Activated T-cell treated with anti-CD3 and anti-CD28 coated beads, Interleukin-2, amount 50 U/mL, for 24 hours (primary cell): ENCODE results near the gene FOSL2.

Source experiments
- DNase-seq: peaks from one replicate; pipeline ENCODE4 v3.0.0-alpha.2; 2020
- H3K27ac Mint-ChIP-seq: 2 replicates; pipeline ENCODE4 v1.8.0; 2020; ENCODE audit warnings: mild to moderate bottlenecking, mixed read lengths
- H3K27me3 Mint-ChIP-seq: 2 replicates; pipeline ENCODE4 v1.8.0; 2020; ENCODE audit warnings: mixed read lengths
- H3K36me3 Mint-ChIP-seq: 2 replicates; pipeline ENCODE4 v1.8.0; 2020; ENCODE audit warnings: low read depth, mixed read lengths
- H3K4me1 Mint-ChIP-seq: 2 replicates; pipeline ENCODE4 v1.8.0; 2020; ENCODE audit warnings: low read depth, mixed read lengths
- H3K4me3 Mint-ChIP-seq: 2 replicates; pipeline ENCODE4 v1.8.0; 2020; ENCODE audit warnings: mild to moderate bottlenecking, moderate library complexity, mixed read lengths
- H3K9me3 Mint-ChIP-seq: 2 replicates; pipeline ENCODE4 v1.8.0; 2020; ENCODE audit warnings: mixed read lengths

FOSL2 gene

DNA sequence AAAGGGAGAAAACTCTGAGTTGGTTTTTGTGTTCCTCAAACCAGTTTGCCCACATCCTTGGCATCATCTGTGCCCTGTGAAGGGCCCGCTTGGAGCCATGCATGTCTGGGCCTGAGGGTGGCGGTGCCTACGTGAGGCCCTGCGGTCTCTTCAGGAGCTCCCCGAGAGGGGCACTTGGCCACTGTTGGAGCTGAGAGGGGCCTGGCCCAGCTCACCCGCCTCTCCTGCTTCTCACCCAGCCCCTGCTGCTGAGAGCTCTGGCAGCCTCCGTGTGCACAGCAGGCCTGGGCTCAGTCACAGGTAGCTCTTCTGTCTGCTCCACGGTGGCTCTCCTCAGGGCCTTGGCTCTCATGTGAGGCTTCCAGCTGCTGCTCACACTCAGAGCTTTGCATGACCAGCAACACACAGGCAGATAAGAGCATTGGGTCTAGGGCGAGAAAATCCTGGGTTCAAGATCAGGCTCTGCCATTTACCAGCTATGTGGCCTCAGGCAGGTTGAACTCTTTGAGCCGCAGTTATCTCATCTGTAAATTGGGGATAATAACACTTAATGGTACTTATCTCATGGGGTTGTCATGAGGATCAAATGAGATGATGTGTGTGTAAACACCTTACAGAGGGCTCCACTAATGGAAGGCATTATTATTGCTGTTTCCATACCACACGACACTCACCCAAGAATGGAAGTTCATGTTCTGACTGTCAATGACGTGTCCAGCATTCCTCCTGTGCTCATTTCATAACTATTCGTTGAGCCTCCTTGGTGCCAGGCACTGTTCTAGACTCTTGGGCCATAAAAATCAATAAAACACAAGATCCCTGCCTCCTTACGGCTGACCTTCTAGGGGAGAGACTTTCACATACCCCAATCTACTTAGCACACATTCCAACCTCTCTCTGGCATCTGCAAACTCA, 61.6 kb downstream of the FOSL2 start:
- H3K4me1 Mint-ChIP-seq: peaks cover 33% of the 10 kb centered on the region
- H3K9me3 Mint-ChIP-seq: no peaks in the 10 kb centered on the region
- no peaks in the 10 kb centered on the region for H3K27me3 Mint-ChIP-seq
- H3K36me3 Mint-ChIP-seq: no peaks in the 10 kb centered on the region
- no peak overlapping the region for H3K27ac Mint-ChIP-seq
- DNase-seq: peak; percentile 31
- H3K4me3 Mint-ChIP-seq: no peak overlapping the region

DNA sequence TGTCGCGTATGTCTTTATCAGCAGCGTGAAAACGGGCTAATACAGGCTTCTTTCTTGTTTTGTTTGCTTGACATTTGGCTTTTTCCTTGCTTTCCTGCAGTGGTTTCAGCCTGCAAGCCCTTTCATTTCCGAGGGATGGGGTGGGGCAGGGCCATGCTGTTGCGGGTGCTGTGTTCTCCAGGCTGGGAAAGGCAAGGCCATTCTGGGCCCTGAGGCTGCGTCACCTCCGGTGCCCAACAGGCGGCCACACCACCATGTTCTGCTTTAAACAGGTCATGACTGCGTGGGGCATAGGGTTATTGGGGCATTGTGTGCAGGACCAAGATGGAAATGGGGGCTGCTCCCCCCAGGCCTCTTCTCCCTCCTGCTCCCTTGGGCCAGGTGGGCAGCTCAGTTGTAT, 64.6 kb downstream of the FOSL2 start:
- H3K9me3 Mint-ChIP-seq: peaks cover 5% of the 10 kb centered on the region

DNA sequence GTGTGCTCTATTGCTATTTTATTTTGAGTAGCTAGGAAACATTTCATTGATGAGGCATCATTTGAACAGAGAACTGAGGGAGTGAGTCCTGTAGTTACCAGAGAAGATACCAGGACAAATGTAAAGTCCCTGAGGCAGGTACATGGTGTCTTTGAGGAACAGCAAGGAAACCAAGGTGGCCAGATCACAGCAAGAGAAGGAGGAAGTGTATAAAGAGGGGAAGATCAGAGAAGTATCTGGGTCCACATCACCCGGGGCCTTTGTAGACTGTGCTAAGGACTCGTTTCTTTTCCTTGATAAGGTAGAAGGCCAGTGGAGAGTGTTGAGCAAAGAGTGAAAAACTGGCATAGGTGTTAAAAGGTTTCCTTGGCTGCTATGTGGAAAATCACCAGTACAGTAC, 68.4 kb downstream of the FOSL2 start:
- H3K27ac Mint-ChIP-seq: no peak overlapping the region
- no peak overlapping the region for H3K4me3 Mint-ChIP-seq
- H3K4me1 Mint-ChIP-seq: peaks cover 23% of the 10 kb centered on the region
- peaks cover 16% of the 10 kb centered on the region for H3K9me3 Mint-ChIP-seq
- DNase-seq: no peak
- H3K27me3 Mint-ChIP-seq: peaks cover 8% of the 10 kb centered on the region
- peaks cover 2% of the 10 kb centered on the region for H3K36me3 Mint-ChIP-seq

More for the DNA sequence above, 64.6 kb downstream of the FOSL2 start:
- H3K4me3 Mint-ChIP-seq: no peak overlapping the region
- H3K27me3 Mint-ChIP-seq: peaks cover 4% of the 10 kb centered on the region
- peaks cover 2% of the 10 kb centered on the region for H3K36me3 Mint-ChIP-seq
- no peak overlapping the region for H3K27ac Mint-ChIP-seq
- DNase-seq: no peak
- H3K4me1 Mint-ChIP-seq: peaks cover 5% of the 10 kb centered on the region

DNA sequence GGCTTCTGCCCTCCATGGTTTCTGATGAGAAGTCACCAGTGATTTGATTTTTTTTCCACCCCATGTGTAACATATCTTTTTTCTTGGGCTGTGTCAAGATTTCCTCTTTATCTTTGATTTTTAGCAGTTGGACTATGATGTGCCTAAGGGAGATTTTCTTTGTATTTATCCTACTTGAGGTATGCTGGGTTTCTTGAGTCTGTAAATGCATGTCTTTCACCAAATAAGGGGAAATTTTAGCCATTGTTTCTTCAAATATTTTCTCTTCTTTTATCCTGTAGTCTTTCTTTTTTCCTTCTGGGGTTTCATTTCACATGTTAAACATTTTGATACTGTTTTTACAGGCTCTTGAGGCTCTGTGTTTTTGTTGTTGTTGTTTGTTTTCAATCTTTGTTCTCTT, 69.5 kb downstream of the FOSL2 start:
- Mint-ChIP-seq H3K36me3 (peaks cover 2% of the 10 kb centered on the region), H3K27me3 (peaks cover 8% of the 10 kb centered on the region), H3K4me3 (no peak overlapping the region), H3K9me3 (peaks cover 16% of the 10 kb centered on the region), H3K27ac (no peak overlapping the region), H3K4me1 (peaks cover 31% of the 10 kb centered on the region)
- no peak for DNase-seq

DNA sequence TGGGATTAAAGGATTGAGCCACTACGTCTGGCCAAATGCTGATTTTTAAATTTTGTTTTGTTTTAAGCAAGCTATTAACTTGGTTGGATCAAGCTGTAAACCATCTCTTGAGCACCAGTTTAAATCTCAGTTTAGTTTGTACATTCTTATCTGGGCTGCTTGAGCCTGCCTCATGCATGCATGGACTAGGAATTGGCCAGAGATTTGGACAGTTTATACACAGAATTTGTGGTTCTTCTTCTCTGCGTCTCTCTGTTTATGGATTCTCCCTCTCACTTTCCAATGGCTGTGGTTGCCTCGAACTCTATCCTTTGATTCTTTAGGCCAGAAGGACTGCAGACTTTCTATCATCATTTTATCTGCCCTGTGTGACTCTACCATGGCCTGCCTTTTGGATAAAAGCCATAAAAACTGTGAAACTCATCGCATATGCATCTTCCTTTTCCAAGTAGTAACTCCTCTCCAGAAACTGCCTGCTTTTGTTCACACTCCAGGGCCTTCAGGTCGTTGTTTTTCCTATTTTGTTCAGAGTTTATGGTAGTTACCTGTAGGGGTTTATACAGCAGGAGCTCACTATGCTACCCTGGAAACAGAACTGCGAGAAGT, 70.7 kb downstream of the FOSL2 start:
- Mint-ChIP-seq H3K27me3 (peaks cover 8% of the 10 kb centered on the region), H3K4me3 (no peak overlapping the region)

DNA sequence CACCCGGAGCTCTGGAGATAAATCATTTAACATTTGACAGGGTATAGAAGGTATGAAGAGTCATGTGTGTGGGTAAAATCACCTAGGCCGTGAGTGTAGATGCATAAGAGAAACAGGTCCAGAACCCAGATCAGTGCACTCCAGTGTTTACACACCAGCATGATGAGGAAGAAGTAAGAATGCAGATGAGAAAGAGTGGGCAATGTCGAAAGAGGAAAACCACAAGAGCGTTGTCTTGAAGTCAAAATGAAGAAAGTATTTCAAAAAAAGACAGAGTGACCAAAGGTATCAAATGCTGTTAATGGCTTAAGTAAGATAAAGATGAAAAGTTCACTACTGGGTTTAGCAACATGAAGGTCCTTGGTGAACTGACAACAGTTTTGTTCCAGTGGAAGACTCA, 71.2 kb downstream of the FOSL2 start:
- Mint-ChIP-seq H3K27ac (no peak overlapping the region), H3K9me3 (peaks cover 16% of the 10 kb centered on the region), H3K4me3 (no peak overlapping the region), H3K36me3 (peaks cover 2% of the 10 kb centered on the region), H3K27me3 (peaks cover 8% of the 10 kb centered on the region), H3K4me1 (peaks cover 31% of the 10 kb centered on the region)
- DNase-seq: no peak

More for the DNA sequence above, 70.7 kb downstream of the FOSL2 start:
- Mint-ChIP-seq H3K27ac (no peak overlapping the region), H3K9me3 (peaks cover 16% of the 10 kb centered on the region), H3K36me3 (peaks cover 2% of the 10 kb centered on the region), H3K4me1 (peaks cover 31% of the 10 kb centered on the region)
- DNase-seq: no peak

DNA sequence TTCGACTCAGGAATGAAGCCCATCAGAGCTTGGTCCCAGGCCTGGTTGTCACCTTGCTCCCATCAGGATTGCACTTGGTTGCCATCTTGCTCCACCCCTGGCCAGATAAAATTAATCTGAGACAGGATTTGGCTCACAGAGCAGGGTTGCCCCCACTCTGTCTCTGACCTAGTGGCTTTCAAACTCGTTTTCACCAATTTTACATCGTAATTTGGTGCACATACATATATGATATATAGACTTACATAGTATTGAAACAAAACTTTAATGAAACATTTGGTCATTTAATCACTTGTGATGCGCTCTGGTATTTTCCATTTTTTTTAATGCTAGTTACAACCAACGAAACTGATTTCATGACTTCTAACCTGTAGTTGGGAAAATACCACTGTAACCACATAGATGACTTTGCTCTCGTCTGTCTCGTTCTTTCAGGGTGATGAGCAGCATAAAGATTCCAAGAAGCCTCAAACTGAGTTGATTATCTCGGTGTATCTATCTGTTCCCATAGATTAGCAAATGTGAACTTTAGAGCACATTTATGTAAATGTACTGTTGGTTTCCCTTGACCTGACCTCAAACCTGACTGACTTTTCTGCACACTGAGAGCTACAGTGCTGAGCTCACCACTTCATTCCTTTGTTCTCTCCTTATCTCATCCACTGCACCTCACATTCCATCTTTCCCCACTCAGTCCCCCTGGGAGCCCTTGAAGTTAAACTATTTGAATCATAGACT, 72.7 kb downstream of the FOSL2 start:
- Mint-ChIP-seq H3K27ac (peak overlapping the region; percentile 86), H3K4me1 (peaks cover 40% of the 10 kb centered on the region), H3K27me3 (peaks cover 8% of the 10 kb centered on the region), H3K9me3 (peaks cover 16% of the 10 kb centered on the region), H3K36me3 (peaks cover 2% of the 10 kb centered on the region), H3K4me3 (peak overlapping the region; percentile 3)
- no peak for DNase-seq
